Peyer's patch (tissue), 4 donors: Measurements from ENCODE around the gene PHF2.

Experiments
- POLR2A ChIP-seq, 2 donors: fragments of 450-650 bp; IDR thresholded peaks; one replicate each; pipeline ENCODE4 v1.5.1; 2017; ENCODE audit warnings: antibody characterized with exemption in 2 of 2, mild to moderate bottlenecking in 2 of 2, moderate library complexity in 2 of 2
- TF ChIP-seq, protein P1 (sequence below), 6 experiments: fragments of 450-650 bp in 4 of 6; fragments of 200-600 bp in 2 of 6; sonication (generic) in 1 of 6; IDR thresholded peaks; one replicate each; pipeline ENCODE4 v1.5.1; 2017 to 2019; ENCODE audit warnings: antibody characterized with exemption in 6 of 6, mild to moderate bottlenecking in 3 of 6, moderate library complexity in 1 of 6

GRCh38 chr9:93595861-93596365 is 19.5 kb downstream of the PHF2 start:
- TF ChIP-seq, protein P1, sequence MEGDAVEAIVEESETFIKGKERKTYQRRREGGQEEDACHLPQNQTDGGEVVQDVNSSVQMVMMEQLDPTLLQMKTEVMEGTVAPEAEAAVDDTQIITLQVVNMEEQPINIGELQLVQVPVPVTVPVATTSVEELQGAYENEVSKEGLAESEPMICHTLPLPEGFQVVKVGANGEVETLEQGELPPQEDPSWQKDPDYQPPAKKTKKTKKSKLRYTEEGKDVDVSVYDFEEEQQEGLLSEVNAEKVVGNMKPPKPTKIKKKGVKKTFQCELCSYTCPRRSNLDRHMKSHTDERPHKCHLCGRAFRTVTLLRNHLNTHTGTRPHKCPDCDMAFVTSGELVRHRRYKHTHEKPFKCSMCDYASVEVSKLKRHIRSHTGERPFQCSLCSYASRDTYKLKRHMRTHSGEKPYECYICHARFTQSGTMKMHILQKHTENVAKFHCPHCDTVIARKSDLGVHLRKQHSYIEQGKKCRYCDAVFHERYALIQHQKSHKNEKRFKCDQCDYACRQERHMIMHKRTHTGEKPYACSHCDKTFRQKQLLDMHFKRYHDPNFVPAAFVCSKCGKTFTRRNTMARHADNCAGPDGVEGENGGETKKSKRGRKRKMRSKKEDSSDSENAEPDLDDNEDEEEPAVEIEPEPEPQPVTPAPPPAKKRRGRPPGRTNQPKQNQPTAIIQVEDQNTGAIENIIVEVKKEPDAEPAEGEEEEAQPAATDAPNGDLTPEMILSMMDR (IDR thresholded peaks at IDR 0.05) = no peak
- no peak for TF ChIP-seq POLR2A (IDR thresholded peaks at IDR 0.05)
